Tibial artery (tissue), 4 donors: ENCODE results near the gene NSL1.

ENCODE experiments used
- DNase-seq, 2 donors: peaks; one replicate each; pipeline ENCODE4 v3.0.0-alpha.2; 2019
- H3K27ac ChIP-seq, 2 donors: fragments of 200-600 bp; sonication (generic) in 1 of 2; 1 replicate in 1 of 2; 2 replicates in 1 of 2; pipeline ENCODE4 v1.5.1; 2018 to 2019; ENCODE audit warnings: mild to moderate bottlenecking in 1 of 2
- H3K27me3 ChIP-seq, 2 donors: fragments of 200-600 bp; sonication (generic) in 1 of 2; one replicate each; pipeline versions ENCODE4 v1.5.1 to v1.6.0; 2016 to 2019
- H3K36me3 ChIP-seq, 3 donors: fragments of 200-600 bp; sonication (generic) in 2 of 3; one replicate each; pipeline ENCODE4 v1.5.1; 2016 to 2019; ENCODE audit warnings: mild to moderate bottlenecking in 2 of 3
- H3K4me1 ChIP-seq, 4 donors: fragments of 200-600 bp; sonication (generic) in 2 of 4; 1 replicate in 3 of 4; 2 replicates in 1 of 4; pipeline ENCODE4 v1.5.1; 2016 to 2019
- H3K4me3 ChIP-seq, 2 donors: fragments of 200-600 bp; sonication (generic) in 1 of 2; 1 replicate in 1 of 2; 2 replicates in 1 of 2; pipeline ENCODE4 v1.5.1; 2018 to 2019; ENCODE audit warnings: mild to moderate bottlenecking in 2 of 2
- H3K9me3 ChIP-seq, 3 donors: fragments of 200-600 bp; sonication (generic) in 1 of 3; one replicate each; pipeline ENCODE4 v1.5.1; 2016 to 2019
- CTCF ChIP-seq, 2 experiments: fragments of 200-600 bp in 1 of 2; fragments of 450-650 bp in 1 of 2; IDR thresholded peaks; one replicate each; pipeline ENCODE4 v1.5.1; 2017 to 2019; ENCODE audit warnings: antibody characterized with exemption in 2 of 2, mild to moderate bottlenecking in 1 of 2, moderate library complexity in 1 of 2
- intact Hi-C: fragments of 100-400 bp; cut with DNase I; formaldehyde crosslinking; loops from one replicate; pipeline ENCODE4 v1.15.0; 2023; ENCODE audit warnings: low total_unique reads

The NSL1 gene

GRCh38 chr1:212721388-212722247, 70.0 kb downstream of the NSL1 start:
- intact Hi-C loops, result no loop called here
- DNase-seq, result no peak
- Histone ChIP-seq H3K4me1 (no peaks in the 10 kb centered on the region), H3K27ac (no peak overlapping the region), H3K36me3 (no peaks in the 10 kb centered on the region), H3K27me3 (no peaks in the 10 kb centered on the region), H3K4me3 (no peak overlapping the region), H3K9me3 (no peaks in the 10 kb centered on the region)
- TF ChIP-seq CTCF (IDR thresholded peaks at IDR 0.05), result no peak

GRCh38 chr1:212719633-212720032, 71.9 kb downstream of the NSL1 start:
- H3K27ac ChIP-seq, result no peak overlapping the region
- intact Hi-C loops, result no loop called here
- H3K27me3 ChIP-seq, result no peaks in the 10 kb centered on the region
- DNase-seq, result no peak
- no peaks in the 10 kb centered on the region for H3K36me3 ChIP-seq
- no peaks in the 10 kb centered on the region for H3K4me1 ChIP-seq
- H3K4me3 ChIP-seq, result no peak overlapping the region
- no peak for TF ChIP-seq CTCF (IDR thresholded peaks at IDR 0.05)
- no peaks in the 10 kb centered on the region for H3K9me3 ChIP-seq

GRCh38 chr1:212718499-212718898, 73.1 kb downstream of the NSL1 start:
- TF ChIP-seq CTCF (IDR thresholded peaks at IDR 0.05), result no peak
- no peak overlapping the region for H3K27ac ChIP-seq
- H3K27me3 ChIP-seq, result no peaks in the 10 kb centered on the region
- H3K9me3 ChIP-seq, result peaks cover 0 to 6% (median 0%) of the 10 kb centered on the region in 3 donors
- DNase-seq, result no peak
- intact Hi-C loops, result no loop called here
- H3K4me3 ChIP-seq, result no peak overlapping the region
- no peaks in the 10 kb centered on the region for H3K4me1 ChIP-seq
- H3K36me3 ChIP-seq, result no peaks in the 10 kb centered on the region

GRCh38 chr1:212716161-212716560, 75.4 kb downstream of the NSL1 start:
- Histone ChIP-seq H3K27ac (no peak overlapping the region), H3K4me3 (no peak overlapping the region), H3K27me3 (no peaks in the 10 kb centered on the region), H3K4me1 (no peaks in the 10 kb centered on the region), H3K36me3 (no peaks in the 10 kb centered on the region), H3K9me3 (peaks cover 0 to 6% (median 0%) of the 10 kb centered on the region in 3 donors)
- no peak for DNase-seq
- no peak for TF ChIP-seq CTCF (IDR thresholded peaks at IDR 0.05)
- intact Hi-C loops, result no loop called here

GRCh38 chr1:212713465-212714136, 78.0 kb downstream of the NSL1 start:
- no peaks in the 10 kb centered on the region for H3K4me1 ChIP-seq
- no peak for DNase-seq
- H3K27me3 ChIP-seq, result no peaks in the 10 kb centered on the region
- no peak overlapping the region for H3K4me3 ChIP-seq
- intact Hi-C loops, result no loop called here
- peaks cover 0 to 6% (median 0%) of the 10 kb centered on the region in 3 donors for H3K9me3 ChIP-seq
- H3K27ac ChIP-seq, result no peak overlapping the region
- no peak for TF ChIP-seq CTCF (IDR thresholded peaks at IDR 0.05)
- no peaks in the 10 kb centered on the region for H3K36me3 ChIP-seq
